Measurements from ENCODE around the gene AP4E1.

The AP4E1 gene

DNA sequence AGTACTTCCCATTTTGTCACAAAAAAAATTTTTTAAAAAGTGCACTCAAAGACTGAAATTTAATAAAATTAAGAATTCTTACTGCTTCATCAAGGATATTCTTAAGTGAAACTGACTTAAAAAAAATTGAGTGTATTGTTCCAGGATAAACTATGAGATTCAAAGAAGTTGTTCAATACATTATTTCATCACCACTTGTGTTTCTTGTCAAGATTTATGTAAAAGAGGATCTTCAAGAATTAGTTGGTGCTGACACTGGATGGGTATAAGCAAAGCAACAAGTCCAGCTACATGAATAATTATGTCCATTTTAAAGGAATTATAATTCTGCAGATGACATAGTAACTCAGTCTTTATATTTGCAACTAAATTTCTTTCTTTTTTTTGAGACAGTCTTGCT, 4.3 kb upstream of the AP4E1 start:
- Histone ChIP-seq H3K27ac (ENCODE audit: extremely low read depth, low read depth, low read length) (no peak overlapping the region), H3K4me1 (ENCODE audit: control insufficient read depth, insufficient read depth, low read length) (no peaks in the 10 kb centered on the region), H3K36me3 (ENCODE audit: control insufficient read depth in 2 of 2, insufficient read depth in 1 of 2, low read length in 2 of 2) (no peaks in the 10 kb centered on the region), H3K4me3 (ENCODE audit: low read depth, low read length) (no peak overlapping the region), H3K9me3 (ENCODE audit: control insufficient read depth, insufficient read depth, low read depth, low read length) (no peaks in the 10 kb centered on the region)
- ChIA-PET POLR2A (interaction anchor here (0.6 to 0.7 kb wide), 2 partner anchors 20 to 563 kb away, joined by 3 to 4 read pairs; no protein-coding TSS in a partner anchor), CTCF (interaction anchor here (0.6 to 1.0 kb wide), 2 partner anchors 19 to 28 kb away, joined by 3 to 4 read pairs; no protein-coding TSS in a partner anchor)
- TF ChIP-seq, protein P1, sequence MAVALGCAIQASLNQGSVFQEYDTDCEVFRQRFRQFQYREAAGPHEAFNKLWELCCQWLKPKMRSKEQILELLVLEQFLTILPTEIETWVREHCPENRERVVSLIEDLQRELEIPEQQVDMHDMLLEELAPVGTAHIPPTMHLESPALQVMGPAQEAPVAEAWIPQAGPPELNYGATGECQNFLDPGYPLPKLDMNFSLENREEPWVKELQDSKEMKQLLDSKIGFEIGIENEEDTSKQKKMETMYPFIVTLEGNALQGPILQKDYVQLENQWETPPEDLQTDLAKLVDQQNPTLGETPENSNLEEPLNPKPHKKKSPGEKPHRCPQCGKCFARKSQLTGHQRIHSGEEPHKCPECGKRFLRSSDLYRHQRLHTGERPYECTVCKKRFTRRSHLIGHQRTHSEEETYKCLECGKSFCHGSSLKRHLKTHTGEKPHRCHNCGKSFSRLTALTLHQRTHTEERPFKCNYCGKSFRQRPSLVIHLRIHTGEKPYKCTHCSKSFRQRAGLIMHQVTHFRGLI (tag by site-specific recombination; IDR thresholded peaks at IDR 0.05) = no peak
- TF ChIP-seq ZNF324 (tag by site-specific recombination; IDR thresholded peaks at IDR 0.05) (no peak), ZNF112 (tag by site-specific recombination; IDR thresholded peaks at IDR 0.05) (no peak), ZNF629 (tag by site-specific recombination; IDR thresholded peaks at IDR 0.05) (no peak), TRIM28 (IDR thresholded peaks at IDR 0.05; ENCODE audit: borderline replicate concordance, low read length) (no peak)
- TF ChIP-seq, protein P2, sequence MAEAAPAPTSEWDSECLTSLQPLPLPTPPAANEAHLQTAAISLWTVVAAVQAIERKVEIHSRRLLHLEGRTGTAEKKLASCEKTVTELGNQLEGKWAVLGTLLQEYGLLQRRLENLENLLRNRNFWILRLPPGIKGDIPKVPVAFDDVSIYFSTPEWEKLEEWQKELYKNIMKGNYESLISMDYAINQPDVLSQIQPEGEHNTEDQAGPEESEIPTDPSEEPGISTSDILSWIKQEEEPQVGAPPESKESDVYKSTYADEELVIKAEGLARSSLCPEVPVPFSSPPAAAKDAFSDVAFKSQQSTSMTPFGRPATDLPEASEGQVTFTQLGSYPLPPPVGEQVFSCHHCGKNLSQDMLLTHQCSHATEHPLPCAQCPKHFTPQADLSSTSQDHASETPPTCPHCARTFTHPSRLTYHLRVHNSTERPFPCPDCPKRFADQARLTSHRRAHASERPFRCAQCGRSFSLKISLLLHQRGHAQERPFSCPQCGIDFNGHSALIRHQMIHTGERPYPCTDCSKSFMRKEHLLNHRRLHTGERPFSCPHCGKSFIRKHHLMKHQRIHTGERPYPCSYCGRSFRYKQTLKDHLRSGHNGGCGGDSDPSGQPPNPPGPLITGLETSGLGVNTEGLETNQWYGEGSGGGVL (tag by site-specific recombination; IDR thresholded peaks at IDR 0.05) = no peak
- TF ChIP-seq, protein P3, sequence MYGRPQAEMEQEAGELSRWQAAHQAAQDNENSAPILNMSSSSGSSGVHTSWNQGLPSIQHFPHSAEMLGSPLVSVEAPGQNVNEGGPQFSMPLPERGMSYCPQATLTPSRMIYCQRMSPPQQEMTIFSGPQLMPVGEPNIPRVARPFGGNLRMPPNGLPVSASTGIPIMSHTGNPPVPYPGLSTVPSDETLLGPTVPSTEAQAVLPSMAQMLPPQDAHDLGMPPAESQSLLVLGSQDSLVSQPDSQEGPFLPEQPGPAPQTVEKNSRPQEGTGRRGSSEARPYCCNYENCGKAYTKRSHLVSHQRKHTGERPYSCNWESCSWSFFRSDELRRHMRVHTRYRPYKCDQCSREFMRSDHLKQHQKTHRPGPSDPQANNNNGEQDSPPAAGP (tag by site-specific recombination; IDR thresholded peaks at IDR 0.05) = no peak

DNA sequence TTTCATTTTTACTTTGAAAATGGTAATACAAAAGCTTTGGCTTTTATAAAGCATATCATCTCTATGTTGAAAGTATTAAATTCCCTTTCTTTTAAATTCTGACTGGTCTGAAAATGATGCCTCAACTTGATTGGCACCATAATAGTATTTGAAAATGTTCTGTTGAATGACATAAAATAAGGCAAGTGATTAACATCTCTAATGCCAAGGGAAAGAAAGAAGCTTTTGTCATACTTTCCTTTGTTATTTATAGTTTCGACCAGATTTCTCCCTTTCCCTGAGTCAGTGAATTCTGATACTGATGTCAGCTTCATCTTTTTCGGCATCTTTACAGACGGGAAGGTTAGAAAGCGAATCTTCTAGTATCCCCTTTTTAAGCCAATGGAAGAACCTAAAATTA, 3.4 kb upstream of the AP4E1 start:
- Histone ChIP-seq H3K4me3 (ENCODE audit: low read depth, low read length) (no peak overlapping the region), H3K9me3 (ENCODE audit: control insufficient read depth, insufficient read depth, low read depth, low read length) (no peaks in the 10 kb centered on the region), H3K27ac (ENCODE audit: extremely low read depth, low read depth, low read length) (no peak overlapping the region), H3K4me1 (ENCODE audit: control insufficient read depth, insufficient read depth, low read length) (no peaks in the 10 kb centered on the region), H3K36me3 (ENCODE audit: control insufficient read depth in 2 of 2, insufficient read depth in 1 of 2, low read length in 2 of 2) (no peaks in the 10 kb centered on the region)
- TF ChIP-seq ZNF24 (tag by site-specific recombination; IDR thresholded peaks at IDR 0.05) (no peak), PRDM1 (tag by site-specific recombination; IDR thresholded peaks at IDR 0.05) (peak; percentile 48; the same call in 1 of the 2 replicates), GLI4 (tag by site-specific recombination; IDR thresholded peaks at IDR 0.05) (no peak), ZNF473 (tag by site-specific recombination; IDR thresholded peaks at IDR 0.05) (no peak)
- ChIA-PET POLR2A (interaction anchor here (0.6 kb wide), 1 partner anchor 190 kb away, joined by 6 read pairs; the partner anchor contains the start of gene TNFAIP8L3), CTCF (interaction anchor here (1.0 kb wide), 1 partner anchor 20 kb away, joined by 3 read pairs; no protein-coding TSS in a partner anchor)

DNA sequence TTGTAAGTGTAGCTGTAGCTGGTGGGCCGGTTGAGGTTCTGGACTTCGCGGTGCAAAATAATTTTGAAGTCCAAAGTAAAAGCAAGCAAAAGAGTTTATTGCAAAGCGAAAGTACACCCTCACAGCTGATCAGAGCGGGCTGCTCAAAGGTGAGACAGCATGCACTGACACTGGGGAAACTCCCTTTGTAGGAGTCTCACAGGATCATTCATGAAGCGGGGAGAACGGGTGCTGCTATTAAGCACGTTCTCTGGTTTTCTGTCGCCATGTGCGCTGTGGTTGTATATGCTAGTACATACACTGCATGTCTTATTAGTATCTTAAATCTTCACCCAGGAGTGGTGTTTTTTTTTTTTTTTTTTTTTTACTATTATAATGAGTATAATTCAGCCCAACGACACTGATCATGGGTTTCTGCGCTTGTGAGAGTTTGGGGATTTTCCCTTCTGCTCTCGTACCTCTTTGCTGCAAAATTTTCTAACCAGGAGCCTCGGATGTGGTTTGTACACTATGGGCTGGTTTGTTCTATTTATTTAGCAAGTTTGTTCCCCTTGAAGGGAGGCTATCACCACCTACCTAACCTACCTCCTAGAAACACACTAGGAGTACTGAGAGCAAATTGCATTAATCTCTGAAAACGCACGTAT, 1.4 kb upstream of the AP4E1 start:
- POLR2A ChIA-PET = no interaction called here
- Histone ChIP-seq H3K36me3 (ENCODE audit: control insufficient read depth in 2 of 2, insufficient read depth in 1 of 2, low read length in 2 of 2) (peaks cover 0 to 3% of the 10 kb centered on the region in 2 experiments; a peak in 1 of 3 replicates), H3K4me3 (ENCODE audit: low read depth, low read length) (peak overlapping the region; percentile 78), H3K4me1 (ENCODE audit: control insufficient read depth, insufficient read depth, low read length) (no peaks in the 10 kb centered on the region), H3K27ac (ENCODE audit: extremely low read depth, low read depth, low read length) (no peak overlapping the region), H3K9me3 (ENCODE audit: control insufficient read depth, insufficient read depth, low read depth, low read length) (no peaks in the 10 kb centered on the region)
- CTCF ChIA-PET = interaction anchor here (0.5 to 0.6 kb wide), 2 partner anchors 258 to 545 kb away, joined by 3 read pairs; no protein-coding TSS in a partner anchor
- TF ChIP-seq ZNF292 (tag by site-specific recombination; IDR thresholded peaks at IDR 0.05; ENCODE audit: borderline replicate concordance, low read depth) = no peak
- no peak for TF ChIP-seq ZNF211 (tag by site-specific recombination; IDR thresholded peaks at IDR 0.05; ENCODE audit: low read depth)
- TF ChIP-seq, protein P4, sequence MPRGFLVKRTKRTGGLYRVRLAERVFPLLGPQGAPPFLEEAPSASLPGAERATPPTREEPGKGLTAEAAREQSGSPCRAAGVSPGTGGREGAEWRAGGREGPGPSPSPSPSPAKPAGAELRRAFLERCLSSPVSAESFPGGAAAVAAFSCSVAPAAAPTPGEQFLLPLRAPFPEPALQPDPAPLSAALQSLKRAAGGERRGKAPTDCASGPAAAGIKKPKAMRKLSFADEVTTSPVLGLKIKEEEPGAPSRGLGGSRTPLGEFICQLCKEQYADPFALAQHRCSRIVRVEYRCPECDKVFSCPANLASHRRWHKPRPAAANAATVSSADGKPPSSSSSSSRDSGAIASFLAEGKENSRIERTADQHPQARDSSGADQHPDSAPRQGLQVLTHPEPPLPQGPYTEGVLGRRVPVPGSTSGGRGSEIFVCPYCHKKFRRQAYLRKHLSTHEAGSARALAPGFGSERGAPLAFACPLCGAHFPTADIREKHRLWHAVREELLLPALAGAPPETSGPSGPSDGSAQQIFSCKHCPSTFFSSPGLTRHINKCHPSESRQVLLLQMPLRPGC (tag by site-specific recombination; IDR thresholded peaks at IDR 0.05) = no peak
- TF ChIP-seq, protein P5, sequence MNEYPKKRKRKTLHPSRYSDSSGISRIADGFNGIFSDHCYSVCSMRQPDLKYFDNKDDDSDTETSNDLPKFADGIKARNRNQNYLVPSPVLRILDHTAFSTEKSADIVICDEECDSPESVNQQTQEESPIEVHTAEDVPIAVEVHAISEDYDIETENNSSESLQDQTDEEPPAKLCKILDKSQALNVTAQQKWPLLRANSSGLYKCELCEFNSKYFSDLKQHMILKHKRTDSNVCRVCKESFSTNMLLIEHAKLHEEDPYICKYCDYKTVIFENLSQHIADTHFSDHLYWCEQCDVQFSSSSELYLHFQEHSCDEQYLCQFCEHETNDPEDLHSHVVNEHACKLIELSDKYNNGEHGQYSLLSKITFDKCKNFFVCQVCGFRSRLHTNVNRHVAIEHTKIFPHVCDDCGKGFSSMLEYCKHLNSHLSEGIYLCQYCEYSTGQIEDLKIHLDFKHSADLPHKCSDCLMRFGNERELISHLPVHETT (tag by site-specific recombination; IDR thresholded peaks at IDR 0.05) = no peak
- TF ChIP-seq ZNF549 (tag by site-specific recombination; IDR thresholded peaks at IDR 0.05) = no peak
